NCI-H128 (cell line): ENCODE measurements around the gene F8A2.
"Not testable (repeated sequence)": the region's sequence is repeated elsewhere in the genome, so short reads cannot be mapped to it uniquely, and the experiment has no call there.

Experiments used
- DNase-seq: peaks from one replicate; lab custom pipeline; 2025; ENCODE audit not compliant: unreplicated experiment; lab: John Stamatoyannopoulos, UW

F8A2 gene

DNA sequence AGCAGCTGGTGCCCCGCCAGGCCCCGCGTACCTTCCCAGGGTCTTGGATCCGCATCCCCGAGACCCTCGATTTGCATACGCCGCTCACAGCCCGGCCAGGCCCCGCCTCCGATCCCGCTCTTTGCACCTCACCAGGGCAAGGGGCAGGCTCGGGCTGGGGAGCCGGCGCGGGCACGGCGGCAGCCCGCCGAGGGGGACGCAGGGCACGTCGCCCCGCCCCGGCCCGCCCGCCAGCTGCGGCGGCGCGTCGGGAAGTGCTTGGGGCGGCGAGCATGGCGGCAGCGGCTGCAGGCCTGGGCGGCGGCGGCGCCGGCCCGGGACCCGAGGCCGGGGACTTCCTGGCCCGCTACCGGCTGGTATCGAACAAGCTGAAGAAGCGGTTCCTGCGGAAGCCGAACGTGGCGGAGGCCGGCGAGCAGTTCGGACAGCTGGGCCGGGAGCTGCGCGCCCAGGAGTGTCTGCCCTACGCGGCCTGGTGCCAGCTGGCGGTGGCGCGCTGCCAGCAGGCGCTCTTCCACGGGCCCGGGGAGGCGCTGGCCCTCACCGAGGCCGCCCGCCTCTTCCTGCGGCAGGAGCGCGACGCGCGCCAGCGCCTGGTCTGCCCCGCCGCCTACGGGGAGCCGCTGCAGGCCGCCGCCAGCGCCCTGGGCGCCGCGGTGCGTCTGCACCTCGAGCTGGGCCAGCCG, at the start of gene F8A2:
F8A2 (plus strand) TSS at position 253 of the 686 bp plus-strand sequence; CDS start at position 273, 20 bp downstream.
- not testable (repeated sequence) for DNase-seq

DNA sequence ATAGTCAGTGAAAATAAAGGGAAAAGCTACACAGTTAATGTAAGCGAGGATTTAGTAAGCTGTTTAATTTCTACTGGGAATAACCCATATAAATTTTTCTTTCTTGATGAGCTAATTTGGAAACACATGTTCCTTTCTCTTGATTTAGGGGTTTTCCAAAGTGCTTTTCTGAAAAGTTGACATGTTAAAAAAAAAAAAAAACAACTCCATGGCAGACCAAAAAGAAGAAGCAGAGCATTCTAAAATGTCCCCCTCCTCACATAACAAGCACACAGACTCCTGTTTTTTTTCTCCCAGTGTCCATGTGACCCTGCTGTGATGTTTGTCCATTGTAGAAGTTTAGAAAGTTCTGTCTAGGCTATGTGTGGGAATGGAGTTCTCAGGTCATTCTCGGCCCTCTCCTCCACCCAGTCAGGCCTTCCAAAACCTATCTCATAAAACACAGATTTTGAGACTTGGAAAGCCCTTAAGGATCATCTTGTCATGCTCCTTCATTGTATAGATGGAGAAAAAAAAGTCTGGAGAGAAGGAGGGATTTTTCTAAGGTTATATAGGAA, 48.3 kb upstream of the F8A2 start:
- no peak for DNase-seq

DNA sequence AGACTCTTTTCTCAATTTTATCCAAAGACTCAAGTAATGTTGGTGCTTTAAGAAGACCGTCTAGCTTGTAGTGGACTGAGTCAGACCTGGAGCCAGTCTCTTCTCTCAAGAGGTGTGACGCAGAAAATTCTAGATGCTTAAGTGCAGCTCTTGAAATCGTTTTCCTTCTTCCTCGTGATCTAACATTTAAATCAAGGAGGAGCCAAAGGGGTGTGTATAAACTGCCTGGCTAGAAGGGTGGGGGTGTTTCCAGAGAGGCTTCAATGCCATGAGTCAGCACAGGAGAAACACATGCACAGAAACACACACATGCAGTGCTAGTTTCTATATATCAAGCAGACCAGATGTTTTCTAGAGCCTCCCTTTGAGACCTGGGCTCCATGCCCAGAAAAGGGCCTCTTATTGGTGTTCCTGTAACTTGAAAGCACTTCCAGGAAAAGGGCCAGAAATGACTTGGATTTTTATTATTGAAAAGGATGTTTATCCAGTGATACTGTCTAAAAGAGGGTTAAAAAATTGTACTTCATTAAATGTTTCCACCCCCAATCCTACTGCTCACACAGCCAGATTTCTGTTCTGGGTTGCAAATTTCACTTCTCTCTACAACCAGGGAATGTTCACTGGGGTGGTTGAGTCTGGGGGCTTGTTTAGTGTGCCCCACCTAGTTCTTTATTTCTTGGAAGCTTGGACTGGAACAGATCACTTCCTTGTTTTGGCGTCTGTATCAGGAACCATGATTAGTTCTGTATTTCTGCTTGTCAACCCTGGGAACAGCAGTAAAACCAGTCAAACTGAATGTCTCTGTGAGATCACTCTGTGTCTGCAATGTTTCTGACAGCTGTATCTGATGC, 47.2 kb upstream of the F8A2 start, which contains the start of gene CLIC2:
CLIC2 (minus strand) TSS at position 129 of the 851 bp plus-strand sequence. CDS start 187 bp downstream, outside the sequence.
- no peak for DNase-seq

DNA sequence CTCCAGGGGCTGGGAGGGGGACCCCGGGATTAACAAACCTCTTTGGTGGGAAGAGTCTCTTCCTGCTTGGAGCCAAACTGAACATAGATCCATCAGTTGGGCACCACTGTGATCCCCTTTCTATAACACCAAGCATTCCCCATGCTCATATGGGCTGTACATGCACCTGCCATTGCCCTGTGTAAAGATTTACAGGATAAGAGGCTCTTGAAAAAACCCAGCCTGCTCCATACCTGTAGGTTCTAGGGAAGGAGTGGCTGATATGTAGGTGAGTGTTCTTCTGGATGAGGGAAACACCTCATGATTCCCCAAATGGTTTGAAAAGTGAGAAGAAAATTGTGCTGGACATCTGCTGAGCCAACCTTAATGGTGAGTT, 46.6 kb upstream of the F8A2 start:
- DNase-seq, result not testable (repeated sequence)

DNA sequence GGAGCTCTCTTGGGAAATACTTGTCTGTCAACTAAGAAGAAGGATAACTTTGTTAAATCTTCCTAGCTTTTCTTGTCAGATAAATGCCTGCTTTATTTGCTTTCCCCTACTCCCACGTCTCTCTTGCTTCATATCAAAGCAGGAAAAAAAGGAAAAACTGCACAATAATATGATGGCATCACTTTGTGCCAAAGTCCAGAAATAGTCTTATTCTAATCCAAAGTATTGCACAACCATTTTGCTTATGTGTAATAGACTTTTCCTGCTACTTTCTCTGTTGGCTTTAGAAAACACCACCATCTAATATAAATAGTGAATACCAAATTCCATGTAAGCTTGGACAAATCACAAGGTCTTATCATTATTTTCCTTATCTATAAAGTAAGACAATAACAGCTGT, 36.2 kb upstream of the F8A2 start:
- not testable (repeated sequence) for DNase-seq

DNA sequence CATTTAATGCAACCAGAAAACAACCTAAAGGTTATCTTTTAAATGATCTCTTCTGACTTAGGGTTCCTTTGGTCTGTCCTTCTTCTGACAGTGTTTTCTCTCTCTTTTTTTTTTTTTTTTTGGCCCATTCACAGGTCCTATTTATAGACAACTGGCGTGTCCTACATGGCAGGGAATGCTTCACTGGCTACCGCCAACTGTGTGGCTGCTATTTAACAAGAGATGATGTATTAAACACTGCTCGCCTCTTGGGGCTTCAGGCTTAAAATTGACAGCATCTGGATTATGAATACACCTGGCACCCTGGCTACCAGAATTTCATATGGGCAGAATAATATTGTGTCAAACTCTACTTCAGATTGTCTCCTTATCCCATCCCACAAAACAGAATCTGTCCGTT, 32.4 kb upstream of the F8A2 start:
- not testable (repeated sequence) for DNase-seq

DNA sequence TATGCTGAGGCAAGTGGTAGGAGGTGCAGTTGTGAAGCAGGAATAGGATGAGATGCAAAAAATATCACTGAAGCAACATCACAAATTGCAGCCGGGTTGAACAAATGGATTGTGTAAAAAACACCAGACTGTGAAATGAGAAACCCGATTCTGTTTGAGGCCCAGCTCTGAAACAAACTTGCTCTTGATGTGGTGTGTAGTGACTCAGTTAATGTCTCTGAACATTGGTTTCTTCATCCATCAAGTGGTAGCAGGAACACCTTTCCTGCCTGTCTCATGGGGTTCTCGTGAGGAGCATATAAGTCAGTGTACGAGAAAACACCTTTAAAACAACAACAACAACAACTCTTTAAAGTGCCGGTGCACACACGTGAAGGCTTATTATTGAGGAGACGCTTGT, 18.2 kb upstream of the F8A2 start:
- not testable (repeated sequence) for DNase-seq

DNA sequence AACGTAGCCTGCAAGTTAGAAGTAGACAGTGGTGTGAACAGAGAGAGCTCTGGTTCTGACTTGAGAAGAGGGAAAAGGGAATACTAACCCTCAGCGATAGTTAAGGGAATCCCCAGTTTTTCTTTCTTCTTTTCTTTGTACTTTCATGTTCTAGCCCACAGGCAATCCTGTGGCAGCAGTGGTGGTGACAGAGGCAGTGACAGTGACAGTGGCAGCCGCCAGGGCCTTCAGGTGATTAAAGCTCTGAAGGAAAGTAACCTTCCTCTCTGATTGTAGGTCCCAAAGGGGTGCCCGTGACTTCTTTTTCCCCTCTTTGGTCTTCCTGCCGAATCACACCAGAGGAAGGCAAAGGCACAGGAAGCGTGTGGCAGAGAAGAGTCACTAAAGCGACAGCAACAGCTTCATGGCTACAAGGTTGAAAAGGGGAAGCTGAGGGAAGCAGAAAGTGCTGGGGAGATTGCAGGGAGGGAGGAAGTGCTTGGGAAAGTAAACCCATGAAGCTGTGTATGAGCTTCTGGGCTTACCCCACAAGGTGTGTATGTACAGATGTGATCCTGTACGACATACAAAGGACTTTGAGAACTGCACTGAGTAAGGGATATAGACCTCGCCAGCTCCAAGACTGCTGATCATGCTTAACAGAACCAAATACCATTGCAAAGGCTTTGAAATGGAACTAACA, 8.0 kb upstream of the F8A2 start:
- not testable (repeated sequence) for DNase-seq

DNA sequence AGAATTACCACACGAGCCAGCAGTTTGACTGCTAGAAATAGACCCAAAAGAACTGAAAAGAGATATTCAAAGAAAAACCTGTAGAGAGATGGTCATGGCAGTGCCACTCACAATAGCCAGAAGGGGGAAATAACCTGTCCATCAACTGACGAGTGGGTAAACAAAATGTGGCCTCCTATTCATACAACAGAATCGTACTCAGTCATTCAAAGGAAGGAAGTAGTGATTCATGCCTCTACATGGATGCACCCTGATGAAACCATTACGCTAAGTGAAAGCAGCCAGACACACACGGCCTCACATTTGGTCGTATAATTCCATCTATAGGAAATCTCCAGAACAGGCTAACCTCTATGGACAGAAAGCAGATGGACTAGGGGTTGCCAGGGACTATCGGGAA, 2.1 kb upstream of the F8A2 start:
- not testable (repeated sequence) for DNase-seq

DNA sequence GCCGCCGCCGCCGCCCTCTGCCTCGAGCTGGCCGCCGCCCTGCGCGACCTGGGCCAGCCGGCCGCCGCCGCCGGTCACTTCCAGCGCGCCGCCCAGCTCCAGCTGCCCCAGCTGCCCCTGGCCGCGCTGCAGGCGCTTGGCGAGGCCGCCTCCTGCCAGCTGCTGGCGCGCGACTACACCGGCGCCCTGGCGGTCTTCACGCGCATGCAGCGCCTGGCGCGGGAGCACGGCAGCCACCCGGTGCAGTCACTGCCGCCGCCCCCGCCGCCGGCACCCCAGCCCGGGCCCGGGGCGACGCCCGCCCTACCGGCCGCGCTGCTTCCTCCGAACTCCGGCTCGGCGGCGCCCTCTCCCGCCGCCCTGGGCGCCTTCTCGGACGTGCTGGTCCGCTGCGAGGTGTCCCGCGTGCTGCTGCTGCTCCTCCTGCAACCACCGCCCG, 653 bp downstream of the F8A2 start:
- not testable (repeated sequence) for DNase-seq

DNA sequence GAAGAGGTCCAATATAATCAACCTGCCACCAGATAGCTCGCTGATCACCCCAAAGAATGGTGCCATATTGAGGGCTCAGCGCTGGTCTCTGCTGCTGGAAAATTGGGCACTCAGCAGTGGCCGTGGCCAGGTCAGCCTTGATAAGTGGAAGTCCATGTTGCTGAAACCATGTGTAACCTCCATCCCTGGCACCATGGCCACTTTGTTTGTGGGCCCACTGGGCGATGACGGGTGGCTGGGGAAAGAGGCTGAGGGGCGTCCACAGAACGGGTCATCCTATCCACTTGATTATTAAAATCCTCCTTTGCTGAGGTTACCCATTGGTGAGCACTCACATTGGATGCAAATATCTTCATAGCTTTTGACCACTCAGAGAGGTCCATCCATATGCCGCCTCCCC, 7.7 kb downstream of the F8A2 start:
- no peak for DNase-seq

DNA sequence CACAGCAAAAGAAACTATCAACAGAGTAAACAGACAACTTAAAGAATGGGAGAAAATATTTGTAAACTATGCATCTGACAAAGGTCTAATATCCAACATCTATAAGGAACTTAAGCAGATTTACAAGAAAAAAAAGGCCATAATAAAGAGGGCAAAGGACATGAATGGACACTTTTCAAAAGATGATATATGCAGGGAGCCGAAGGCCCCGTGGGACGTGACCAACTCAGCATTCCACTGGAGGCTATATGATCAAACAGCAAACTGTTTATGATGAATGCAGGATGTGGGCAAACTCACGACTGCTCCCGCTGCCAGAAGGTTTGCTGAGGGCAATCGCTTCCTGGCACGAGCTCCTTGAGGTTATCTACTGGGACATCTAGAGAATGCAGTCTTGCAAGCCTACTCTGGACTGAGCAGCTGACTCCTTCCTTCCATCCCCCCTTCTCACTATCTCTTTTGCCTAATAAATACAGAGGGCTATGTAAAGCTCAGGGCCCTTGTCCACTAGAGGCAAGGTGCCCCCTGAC, 12.9 kb downstream of the F8A2 start:
- not testable (repeated sequence) for DNase-seq

DNA sequence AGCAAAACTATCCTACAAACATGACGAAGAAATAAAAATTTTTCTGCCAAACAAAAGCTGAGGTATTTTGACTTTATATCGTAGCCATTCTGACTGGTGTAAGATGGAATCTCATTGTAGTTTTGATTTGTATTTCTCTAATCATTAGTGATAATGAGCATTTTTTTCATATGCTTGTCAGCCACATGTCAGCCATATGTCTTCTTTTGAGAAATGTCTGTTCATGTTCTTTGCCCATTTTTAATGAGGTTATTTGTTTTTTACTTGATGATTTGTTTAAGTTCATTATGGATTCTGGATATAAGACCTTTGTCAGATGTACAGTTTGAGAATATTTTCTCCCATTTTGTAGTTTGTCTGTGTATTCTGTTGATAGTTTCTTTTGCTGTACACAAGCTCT, 24.5 kb downstream of the F8A2 start:
- no peak for DNase-seq

DNA sequence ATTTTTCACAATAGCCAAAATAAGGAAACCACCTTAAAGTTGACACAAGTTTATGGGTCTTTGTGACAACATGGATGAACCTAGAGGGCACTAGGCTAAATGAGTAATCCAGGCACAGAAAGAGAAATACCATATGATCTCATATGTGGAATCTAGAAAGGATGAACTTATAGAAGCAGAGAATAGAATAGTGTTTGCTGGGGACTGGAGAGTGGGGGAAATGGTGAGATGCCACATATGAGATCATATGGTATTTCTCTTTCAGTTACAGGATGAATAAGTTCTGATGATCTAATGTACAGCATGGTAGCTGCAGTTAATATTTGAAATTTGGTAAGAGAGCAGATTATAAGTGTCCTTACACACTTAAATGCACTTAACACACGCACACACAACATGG, 35.9 kb downstream of the F8A2 start:
- no peak for DNase-seq
